Tibial nerve (tissue), 3 donors: ENCODE results near the gene GCNT1.

Source experiments
- CTCF ChIP-seq, 5 experiments: fragments of 200-600 bp in 3 of 5; fragments of 450-650 bp in 2 of 5; sonication (generic) in 3 of 5; IDR thresholded peaks; one replicate each; pipeline ENCODE4 v1.5.1; 2016 to 2019; ENCODE audit warnings: antibody characterized with exemption in 5 of 5, mild to moderate bottlenecking in 3 of 5, moderate library complexity in 2 of 5
- POLR2A ChIP-seq, 2 donors: fragments of 450-650 bp; IDR thresholded peaks; one replicate each; pipeline ENCODE4 v1.6.1; 2017; ENCODE audit warnings: antibody characterized with exemption in 2 of 2, mild to moderate bottlenecking in 2 of 2, moderate library complexity in 2 of 2

GRCh38 chr9:76431601-76432000 lies 27.4 kb upstream of the GCNT1 start:
- TF ChIP-seq CTCF (IDR thresholded peaks at IDR 0.05) (no peak), POLR2A (IDR thresholded peaks at IDR 0.05) (no peak)
